DND-41 (cell line): Measurements from ENCODE around the gene EXOC6.

Source experiments
- EZH2 ChIP-seq: IDR thresholded peaks from 3 replicates; pipeline ENCODE4 v1.6.1; 2012; ENCODE audit warnings: borderline replicate concordance, low read depth, mild to moderate bottlenecking, moderate library complexity, low read length, inconsistent platforms; ENCODE audit not compliant: severe bottlenecking
- TF ChIP-seq, protein P1 (sequence below): IDR thresholded peaks from 2 replicates; pipeline ENCODE4 v1.5.1; 2012; ENCODE audit warnings: borderline replicate concordance, low read length, moderate library complexity, mild to moderate bottlenecking; ENCODE audit not compliant: poor library complexity, severe bottlenecking; ENCODE audit errors: extremely low read depth

- TF ChIP-seq, protein P1, sequence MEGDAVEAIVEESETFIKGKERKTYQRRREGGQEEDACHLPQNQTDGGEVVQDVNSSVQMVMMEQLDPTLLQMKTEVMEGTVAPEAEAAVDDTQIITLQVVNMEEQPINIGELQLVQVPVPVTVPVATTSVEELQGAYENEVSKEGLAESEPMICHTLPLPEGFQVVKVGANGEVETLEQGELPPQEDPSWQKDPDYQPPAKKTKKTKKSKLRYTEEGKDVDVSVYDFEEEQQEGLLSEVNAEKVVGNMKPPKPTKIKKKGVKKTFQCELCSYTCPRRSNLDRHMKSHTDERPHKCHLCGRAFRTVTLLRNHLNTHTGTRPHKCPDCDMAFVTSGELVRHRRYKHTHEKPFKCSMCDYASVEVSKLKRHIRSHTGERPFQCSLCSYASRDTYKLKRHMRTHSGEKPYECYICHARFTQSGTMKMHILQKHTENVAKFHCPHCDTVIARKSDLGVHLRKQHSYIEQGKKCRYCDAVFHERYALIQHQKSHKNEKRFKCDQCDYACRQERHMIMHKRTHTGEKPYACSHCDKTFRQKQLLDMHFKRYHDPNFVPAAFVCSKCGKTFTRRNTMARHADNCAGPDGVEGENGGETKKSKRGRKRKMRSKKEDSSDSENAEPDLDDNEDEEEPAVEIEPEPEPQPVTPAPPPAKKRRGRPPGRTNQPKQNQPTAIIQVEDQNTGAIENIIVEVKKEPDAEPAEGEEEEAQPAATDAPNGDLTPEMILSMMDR = no peak
- no peak for TF ChIP-seq EZH2
Measured at GRCh38 chr10:92845921-92846320, 2.4 kb upstream of the EXOC6 start.
